Measurements from ENCODE around the gene C9orf43. TPM values are rescaled to one million over a fixed set of nuclear protein-coding genes. Genes with fewer than 3 reads are reported as not detected.

The C9orf43 gene
- total RNA-seq, 6 experiments from 2014 or later, result 0.40 to 1.0 (median 0.50) TPM

GRCh38 chr9:113409481-113409880, 1.1 kb upstream of the C9orf43 start:
- Histone ChIP-seq H3K36me3 (peaks cover 0 to 12% (median 6%) of the 10 kb centered on the region in 4 donors), H3K27ac (peak overlapping the region; percentile 94 to 98 (median 94)), H3K27me3 (no peaks in the 10 kb centered on the region), H3K9me3 (no peaks in the 10 kb centered on the region), H3K4me3 (peak overlapping the region; percentile 84 to 95 (median 85)), H3K4me1 (peaks cover 0 to 20% (median 8%) of the 10 kb centered on the region in 4 donors)
- TF ChIP-seq POLR2A (IDR thresholded peaks at IDR 0.05), result no peak
- 37% methylated on average over 8 of the region's 10 CpGs for WGBS (ENCODE audit: insufficient coverage, low coverage, low lambda C conversion rate, missing lambda C conversion rate)
- intact Hi-C loops (cut with DNase I), result loop anchor here in 1 of 2 donors (5.0 kb wide), 1 partner anchor 97 kb away; no protein-coding TSS in a partner anchor
- DNase-seq, result no peak
- ATAC-seq, result no peak

DNA sequence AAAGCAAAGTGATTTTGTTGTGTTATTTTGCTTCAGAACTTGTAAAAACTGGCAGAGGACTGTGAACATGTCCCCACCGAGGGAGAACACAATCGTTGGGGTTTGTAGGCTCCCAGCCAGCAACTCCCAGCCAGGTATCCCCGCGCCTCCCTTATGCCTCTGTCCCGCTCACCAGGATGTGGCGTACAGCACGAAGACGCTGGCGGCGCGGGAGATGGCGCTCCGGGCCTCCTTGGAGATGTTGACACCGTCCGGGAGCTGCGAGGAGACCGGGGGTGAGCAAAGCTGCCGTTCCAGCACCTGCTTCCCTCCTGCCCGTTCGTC, 702 bp upstream of the C9orf43 start:
- Histone ChIP-seq H3K4me1 (peaks cover 0 to 20% (median 8%) of the 10 kb centered on the region in 4 donors), H3K9me3 (no peaks in the 10 kb centered on the region), H3K27ac (peak overlapping the region; percentile 94 to 98 (median 94)), H3K27me3 (no peaks in the 10 kb centered on the region), H3K36me3 (peaks cover 0 to 12% (median 6%) of the 10 kb centered on the region in 4 donors), H3K4me3 (peak overlapping the region; percentile 84 to 95 (median 85))
- 0% methylated on average over 2 of the region's 20 CpGs for WGBS (ENCODE audit: insufficient coverage, low coverage, low lambda C conversion rate, missing lambda C conversion rate)
- intact Hi-C loops (cut with DNase I), result loop anchor here in 1 of 2 donors (5.0 kb wide), 1 partner anchor 98 kb away; no protein-coding TSS in a partner anchor
- ATAC-seq (no peak), DNase-seq (no peak)
- TF ChIP-seq POLR2A (IDR thresholded peaks at IDR 0.05), result no peak
- no peak for TF ChIP-seq CTCF (IDR thresholded peaks at IDR 0.05)

DNA sequence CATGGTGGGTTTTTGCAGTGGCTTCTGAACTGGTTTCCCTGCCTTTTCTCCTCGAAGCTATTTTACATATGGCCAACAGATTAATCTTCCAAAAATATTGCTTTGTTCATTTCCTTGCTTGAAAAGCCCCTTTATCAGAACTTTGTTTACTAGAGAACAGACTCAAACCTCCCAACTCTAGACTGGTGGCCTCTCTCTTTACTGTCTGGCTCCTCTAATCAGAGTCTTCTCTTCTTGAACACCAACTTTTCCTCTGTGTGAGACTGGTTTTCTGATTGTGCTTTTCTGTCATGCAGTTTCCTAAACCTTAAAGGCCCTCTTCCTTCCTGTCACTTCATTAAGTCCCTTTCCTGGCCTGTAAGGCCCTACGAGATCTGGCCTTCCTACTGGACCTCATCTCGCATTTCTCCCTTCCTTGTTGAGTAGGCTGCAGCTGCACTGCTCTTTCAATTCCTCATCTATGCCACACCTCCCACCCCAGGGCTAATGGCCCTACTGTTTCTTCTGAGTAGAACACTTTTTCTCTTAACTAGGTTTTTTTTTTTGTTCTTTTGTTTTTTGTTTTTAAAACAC, 5.7 kb downstream of the C9orf43 start:
- no peak overlapping the region for H3K4me3 ChIP-seq

GRCh38 chr9:113417370-113417769, 6.8 kb downstream of the C9orf43 start:
- 75% methylated on average over 4 of the region's 4 CpGs for WGBS (ENCODE audit: insufficient coverage, low coverage, low lambda C conversion rate, missing lambda C conversion rate)
- ATAC-seq, result no peak
- Histone ChIP-seq H3K4me1 (no peaks in the 10 kb centered on the region), H3K9me3 (no peaks in the 10 kb centered on the region), H3K27ac (no peak overlapping the region), H3K36me3 (no peaks in the 10 kb centered on the region), H3K27me3 (no peaks in the 10 kb centered on the region), H3K4me3 (no peak overlapping the region)
- intact Hi-C loops (cut with DNase I), result no loop called here
- DNase-seq, result peak in 1 of 3 donors; percentile 24
- TF ChIP-seq CTCF (IDR thresholded peaks at IDR 0.05), result no peak

More for the DNA sequence above, 5.7 kb downstream of the C9orf43 start:
- 68% methylated on average over 3 of the region's 3 CpGs for WGBS (ENCODE audit: insufficient coverage, low coverage, low lambda C conversion rate, missing lambda C conversion rate)
- Histone ChIP-seq H3K9me3 (no peaks in the 10 kb centered on the region), H3K4me1 (peaks cover 0 to 6% (median 0%) of the 10 kb centered on the region in 4 donors), H3K27ac (no peak overlapping the region), H3K27me3 (no peaks in the 10 kb centered on the region), H3K36me3 (no peaks in the 10 kb centered on the region)
- peak in 3 of 4 donors; percentile 60 to 74 (median 64) for ATAC-seq
- TF ChIP-seq POLR2A (IDR thresholded peaks at IDR 0.05) (no peak), CTCF (IDR thresholded peaks at IDR 0.05) (no peak)
- intact Hi-C loops (cut with DNase I), result no loop called here
- no peak for DNase-seq

- Histone ChIP-seq H3K4me3 (no peak overlapping the region), H3K36me3 (no peaks in the 10 kb centered on the region), H3K4me1 (no peaks in the 10 kb centered on the region), H3K9me3 (no peaks in the 10 kb centered on the region), H3K27me3 (no peaks in the 10 kb centered on the region), H3K27ac (no peak overlapping the region)
- ATAC-seq (no peak), DNase-seq (no peak)
- TF ChIP-seq CTCF (IDR thresholded peaks at IDR 0.05), result no peak
- TF ChIP-seq POLR2A (IDR thresholded peaks at IDR 0.05), result no peak
- WGBS (ENCODE audit: insufficient coverage, low coverage, low lambda C conversion rate, missing lambda C conversion rate), result 69% methylated on average over 3 of the region's 3 CpGs
- intact Hi-C loops (cut with DNase I), result no loop called here
Observed at GRCh38 chr9:113421726-113422125, 11.2 kb downstream of the C9orf43 start.
